ENCODE data around the gene CRKL. TPM values are rescaled to one million over a fixed set of nuclear protein-coding genes. Genes with fewer than 3 reads are reported as not detected.

CRKL gene
- total and polyA plus RNA-seq, 2 of the 4 experiments (the other 2 are of a cell fraction): 20.6 to 35.5 TPM

- Histone ChIP-seq H2BK120ac (ENCODE audit: low read depth, low read length) (no peak overlapping the region), H3K14ac (replicated peaks; ENCODE audit: low read depth, low read length) (no peak overlapping the region), H4K91ac (ENCODE audit: insufficient read depth, low read depth, low read length) (no peak overlapping the region), H3K36me3 (ENCODE audit: control insufficient read depth, insufficient read depth, low read length) (peaks cover 48% of the 10 kb centered on the region), H4K20me1 (ENCODE audit: insufficient read depth, low read length) (no peaks in the 10 kb centered on the region), H2BK5ac (ENCODE audit: low read depth, low read length, poor library complexity, severe bottlenecking) (no peak overlapping the region), H3K27me3 (ENCODE audit: control insufficient read depth, insufficient read depth, low read length) (no peaks in the 10 kb centered on the region), H3K56ac (ENCODE audit: extremely low read depth, insufficient read depth, low read length) (no peak overlapping the region), H3K9me1 (ENCODE audit: insufficient read depth, low read length) (peaks cover 8% of the 10 kb centered on the region; the same call in 1 of the 2 replicates), H3K9me3 (ENCODE audit: control insufficient read depth, insufficient read depth, low read length) (no peaks in the 10 kb centered on the region), H3K9ac (ENCODE audit: low read depth, low read length) (no peak overlapping the region), H2BK20ac (ENCODE audit: low read depth, low read length) (no peak overlapping the region), H3K79me1 (ENCODE audit: low read depth in 1 of 2, low read length in 2 of 2) (peaks cover 19 to 36% of the 10 kb centered on the region in 2 experiments), H4K8ac (ENCODE audit: low read depth in 2 of 2, low read length in 2 of 2) (no peak overlapping the region), H4K5ac (ENCODE audit: low read depth, low read length) (no peak overlapping the region), H3K4me3 (ENCODE audit: insufficient read depth, low read depth, low read length) (no peak overlapping the region), H3K27ac (ENCODE audit: insufficient read depth, low read length) (no peak overlapping the region), H2AK5ac (ENCODE audit: low read depth, low read length) (no peak overlapping the region), H3K23ac (ENCODE audit: low read depth, low read length) (no peak overlapping the region), H3K4ac (ENCODE audit: low read depth, low read length) (no peak overlapping the region), H2AK9ac (replicated peaks; ENCODE audit: low read depth, low read length, poor library complexity) (no peak overlapping the region), H2AFZ (replicated peaks; ENCODE audit: low read length, poor library complexity) (no peak overlapping the region), H2BK15ac (ENCODE audit: low read depth, low read length) (no peak overlapping the region), H3K18ac (ENCODE audit: low read depth, low read length) (no peak overlapping the region), H3K4me1 (ENCODE audit: control insufficient read depth, insufficient read depth, low read length) (peaks cover 7% of the 10 kb centered on the region), H3K4me2 (ENCODE audit: low read depth, low read length) (no peak overlapping the region)
- ChIA-PET POLR2A (ENCODE audit: unreplicated experiment) (no interaction called here), CTCF (no interaction called here)
- WGBS, 2 experiments (ENCODE audit: extremely low coverage in 2 of 2, insufficient read length in 1 of 2): 96% methylated on average over 7 of the region's 14 CpGs; no CpG with 5 or more reads in 1 of the 2 experiments
- TF ChIP-seq USF2 (IDR thresholded peaks at IDR 0.05; ENCODE audit: low read depth, low read length) (no peak), FOS (IDR thresholded peaks at IDR 0.05; ENCODE audit: low read depth, low read length) (no peak), MAZ (IDR thresholded peaks at IDR 0.05; ENCODE audit: borderline replicate concordance, low read depth, low read length) (no peak)
- dilution Hi-C loops (cut with HindIII; ENCODE audit: low sequenced_read_pairs, unreplicated experiment): no loop called here
- ATAC-seq (ENCODE audit: low read depth) (no peak), DNase-seq (no peak)
- BruUV-seq (replicated peaks): no TSS peak
- in situ Hi-C loops (cut with MboI; ENCODE audit: low sequenced_read_pairs): no loop called here
- intact Hi-C loops (cut with micrococcal nuclease): no loop called here
Observed at GRCh38 chr22:20987375-20987774, 70.2 kb downstream of the CRKL start.

Measured in IMR-90 (cell line).